ENCODE data around the gene OR2A1.
"Not testable (repeated sequence)": the region's sequence is repeated elsewhere in the genome, so short reads cannot be mapped to it uniquely, and the experiment has no call there.

OR2A1 gene, protein sequence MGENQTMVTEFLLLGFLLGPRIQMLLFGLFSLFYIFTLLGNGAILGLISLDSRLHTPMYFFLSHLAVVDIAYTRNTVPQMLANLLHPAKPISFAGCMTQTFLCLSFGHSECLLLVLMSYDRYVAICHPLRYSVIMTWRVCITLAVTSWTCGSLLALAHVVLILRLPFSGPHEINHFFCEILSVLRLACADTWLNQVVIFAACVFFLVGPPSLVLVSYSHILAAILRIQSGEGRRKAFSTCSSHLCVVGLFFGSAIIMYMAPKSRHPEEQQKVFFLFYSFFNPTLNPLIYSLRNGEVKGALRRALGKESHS

DNA sequence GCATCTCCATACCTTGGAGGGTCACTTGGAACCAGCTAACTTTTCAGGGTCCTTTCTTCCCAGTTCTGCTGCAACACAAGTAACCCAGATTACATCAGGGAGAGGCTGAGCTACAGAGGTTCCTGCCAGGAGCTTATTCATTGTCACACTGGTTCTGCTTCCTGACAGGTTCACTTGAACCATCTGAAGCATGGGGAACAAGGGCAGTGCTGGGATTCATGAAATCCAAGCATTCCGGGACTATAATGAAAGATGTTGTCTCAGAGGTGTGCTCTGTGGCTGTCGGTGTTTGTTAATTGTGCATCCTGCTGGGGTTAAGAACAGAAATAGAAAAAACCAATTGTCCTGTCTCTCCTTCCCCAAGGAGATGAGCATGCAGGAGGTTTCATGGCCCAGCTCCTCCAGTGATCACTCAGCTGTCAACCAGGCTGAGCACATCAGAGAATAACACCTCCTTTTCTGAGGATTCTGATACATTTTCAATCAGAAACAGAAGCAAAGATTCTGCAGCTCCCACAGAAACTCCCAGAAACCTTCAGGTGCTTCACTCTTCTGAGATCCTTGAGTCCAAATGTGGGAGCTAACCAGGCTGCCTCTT, at the start of gene OR2A1:
Gene OR2A1 (plus strand): TSS at position 548 of the 598 bp plus-strand sequence. CDS start 5,706 bp downstream, outside the sequence.
- not testable (repeated sequence) for H3K9ac ChIP-seq (ENCODE audit: low read length); H3K27ac ChIP-seq (ENCODE audit: low read depth, low read length); H3K36me3 ChIP-seq (ENCODE audit: control insufficient read depth, insufficient read depth, low read length); H3K27me3 ChIP-seq (ENCODE audit: control insufficient read depth, insufficient read depth, low read length); H3K4me3 ChIP-seq (ENCODE audit: low read length); H3K4me1 ChIP-seq (ENCODE audit: control insufficient read depth, insufficient read depth, low read length)

DNA sequence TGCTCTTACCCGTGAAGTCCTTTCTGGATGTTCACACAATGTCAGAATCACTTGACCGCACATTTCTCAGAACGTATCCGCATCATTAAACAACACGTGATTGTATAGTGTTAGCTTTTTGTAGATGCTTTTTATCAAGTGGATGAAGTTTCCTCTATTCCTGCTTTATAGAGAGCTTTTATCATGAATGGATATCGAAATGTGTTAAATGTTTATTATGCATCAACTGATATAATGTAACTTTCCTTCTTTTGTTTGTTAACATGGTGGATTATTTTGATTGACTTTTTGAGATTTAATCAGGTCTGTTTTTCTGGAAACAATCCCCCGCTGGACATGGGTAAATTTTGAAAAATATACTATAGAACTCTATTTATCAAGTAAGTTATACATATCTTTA, 47.5 kb upstream of the OR2A1 start, which contains the start of gene OR2A7:
Gene OR2A7 (minus strand): TSS at position 101 of the 400 bp plus-strand sequence. CDS start 5,164 bp downstream, outside the sequence.
- H3K4me3 ChIP-seq (ENCODE audit: low read length); H3K36me3 ChIP-seq (ENCODE audit: control insufficient read depth, insufficient read depth, low read length); H3K27me3 ChIP-seq (ENCODE audit: control insufficient read depth, insufficient read depth, low read length); H3K27ac ChIP-seq (ENCODE audit: low read depth, low read length); H3K9ac ChIP-seq (ENCODE audit: low read length); H3K4me1 ChIP-seq (ENCODE audit: control insufficient read depth, insufficient read depth, low read length): not testable (repeated sequence)

DNA sequence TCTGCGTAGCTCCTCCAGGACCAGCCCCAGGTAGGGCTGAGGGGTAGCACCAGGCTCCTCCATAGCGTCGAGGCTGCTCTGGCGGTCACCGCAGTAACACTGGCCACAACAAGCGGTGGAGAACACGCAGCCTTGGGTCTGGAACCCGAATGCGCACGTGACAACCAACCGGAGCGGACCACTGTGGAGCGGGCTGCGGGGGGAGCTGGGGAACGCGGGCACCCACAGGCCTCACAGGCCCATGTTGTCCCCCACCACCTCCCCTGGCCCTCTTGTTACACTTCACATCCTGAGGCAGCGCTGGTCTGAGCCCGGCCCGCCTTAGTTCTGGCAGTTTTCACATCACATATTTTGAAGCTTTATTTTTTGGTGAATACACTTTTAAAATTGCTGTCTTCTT, 43.0 kb upstream of the OR2A1 start, which contains the start of gene CTAGE8:
Gene CTAGE8 (minus strand): TSS at position 101 of the 400 bp plus-strand sequence. CDS start 38 bp downstream, at position 63.
- not testable (repeated sequence) for H3K27me3 ChIP-seq (ENCODE audit: control insufficient read depth, insufficient read depth, low read length); H3K4me3 ChIP-seq (ENCODE audit: low read length); H3K9ac ChIP-seq (ENCODE audit: low read length); H3K27ac ChIP-seq (ENCODE audit: low read depth, low read length); H3K4me1 ChIP-seq (ENCODE audit: control insufficient read depth, insufficient read depth, low read length); H3K36me3 ChIP-seq (ENCODE audit: control insufficient read depth, insufficient read depth, low read length)

DNA sequence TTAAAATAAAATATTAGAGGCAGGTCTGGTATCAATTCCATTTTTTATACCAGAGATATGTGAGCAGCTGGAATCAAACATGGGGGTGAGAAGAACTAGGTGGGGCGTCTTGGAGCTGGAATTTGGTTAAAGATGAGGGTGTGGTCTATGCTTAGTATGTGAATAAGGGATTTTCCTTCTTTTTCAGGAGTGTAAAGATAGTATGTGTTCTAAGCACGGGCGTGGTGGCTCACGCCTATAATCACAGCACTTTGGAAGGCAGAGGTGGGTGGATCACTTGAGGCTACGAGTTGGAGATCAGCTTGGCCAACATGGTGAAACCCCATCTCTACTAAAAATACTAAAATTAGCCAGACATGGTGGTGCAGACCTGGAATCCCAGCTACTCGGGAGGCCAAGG, 36.9 kb upstream of the OR2A1 start:
- H3K36me3 ChIP-seq (ENCODE audit: control insufficient read depth, insufficient read depth, low read length); H3K4me3 ChIP-seq (ENCODE audit: low read length); H3K27me3 ChIP-seq (ENCODE audit: control insufficient read depth, insufficient read depth, low read length); H3K4me1 ChIP-seq (ENCODE audit: control insufficient read depth, insufficient read depth, low read length); H3K9ac ChIP-seq (ENCODE audit: low read length); H3K27ac ChIP-seq (ENCODE audit: low read depth, low read length): not testable (repeated sequence)

DNA sequence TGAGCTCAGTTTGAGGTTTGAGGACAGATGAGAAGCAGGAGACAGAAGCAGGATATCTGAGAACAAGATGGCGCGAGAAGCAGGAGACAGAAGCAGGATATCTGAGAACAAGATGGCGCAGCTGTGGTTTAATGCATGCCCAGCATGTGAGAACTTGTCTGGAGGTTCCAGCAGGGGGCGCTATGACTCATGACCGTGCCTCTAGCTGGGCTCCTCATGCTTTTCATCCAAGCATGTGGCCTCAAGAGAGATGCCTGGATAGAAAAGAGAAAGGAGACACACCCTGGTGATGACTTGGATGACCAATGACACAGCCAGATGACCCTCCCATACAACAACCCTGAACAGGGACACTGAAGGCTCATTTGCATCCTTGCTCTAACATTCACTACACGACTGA, 32.2 kb upstream of the OR2A1 start:
- not testable (repeated sequence) for H3K4me3 ChIP-seq (ENCODE audit: low read length); H3K4me1 ChIP-seq (ENCODE audit: control insufficient read depth, insufficient read depth, low read length); H3K27me3 ChIP-seq (ENCODE audit: control insufficient read depth, insufficient read depth, low read length); H3K36me3 ChIP-seq (ENCODE audit: control insufficient read depth, insufficient read depth, low read length); H3K27ac ChIP-seq (ENCODE audit: low read depth, low read length); H3K9ac ChIP-seq (ENCODE audit: low read length)

DNA sequence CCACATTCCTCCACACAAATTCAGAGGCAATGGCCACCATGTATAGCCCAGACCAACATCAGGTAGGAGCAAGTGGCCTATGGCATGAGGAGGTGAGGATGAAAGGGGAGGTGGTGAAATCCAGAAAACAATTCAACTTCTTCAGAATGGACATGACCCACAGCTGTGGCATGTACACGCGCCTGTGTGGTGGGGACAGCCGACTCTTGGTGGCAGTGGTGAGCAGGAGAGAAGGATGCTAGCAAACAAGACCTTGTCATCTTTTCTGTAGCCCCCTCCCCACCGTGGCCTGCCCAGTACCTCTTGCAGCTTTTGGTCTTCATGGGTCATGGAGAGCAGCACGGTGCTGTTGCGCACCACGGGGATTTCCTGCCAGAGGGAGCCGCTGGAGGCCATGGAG, 30.2 kb upstream of the OR2A1 start:
- H3K27ac ChIP-seq (ENCODE audit: low read depth, low read length); H3K27me3 ChIP-seq (ENCODE audit: control insufficient read depth, insufficient read depth, low read length); H3K4me1 ChIP-seq (ENCODE audit: control insufficient read depth, insufficient read depth, low read length); H3K4me3 ChIP-seq (ENCODE audit: low read length); H3K9ac ChIP-seq (ENCODE audit: low read length); H3K36me3 ChIP-seq (ENCODE audit: control insufficient read depth, insufficient read depth, low read length): not testable (repeated sequence)

DNA sequence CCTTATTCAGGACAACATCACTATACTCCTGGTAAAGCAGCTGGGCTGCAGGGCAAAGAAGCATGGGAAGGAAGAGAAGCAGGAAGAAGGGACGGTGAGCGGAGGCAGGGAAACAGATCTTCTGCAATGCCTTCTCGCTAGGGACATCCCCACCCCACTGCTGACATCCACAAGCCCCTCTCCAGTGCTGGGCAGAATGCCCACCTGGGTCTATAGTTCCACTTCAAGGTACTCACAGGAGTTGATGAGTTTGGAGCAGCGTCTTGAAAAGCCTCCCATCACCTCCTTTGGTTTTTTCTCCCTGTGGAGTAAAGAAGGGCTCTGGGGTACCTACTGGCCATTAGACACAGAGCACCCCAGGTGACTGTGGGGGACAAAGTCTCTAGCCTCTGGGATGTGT, 29.7 kb upstream of the OR2A1 start:
- not testable (repeated sequence) for H3K4me1 ChIP-seq (ENCODE audit: control insufficient read depth, insufficient read depth, low read length); H3K27me3 ChIP-seq (ENCODE audit: control insufficient read depth, insufficient read depth, low read length); H3K9ac ChIP-seq (ENCODE audit: low read length); H3K27ac ChIP-seq (ENCODE audit: low read depth, low read length); H3K36me3 ChIP-seq (ENCODE audit: control insufficient read depth, insufficient read depth, low read length); H3K4me3 ChIP-seq (ENCODE audit: low read length)

DNA sequence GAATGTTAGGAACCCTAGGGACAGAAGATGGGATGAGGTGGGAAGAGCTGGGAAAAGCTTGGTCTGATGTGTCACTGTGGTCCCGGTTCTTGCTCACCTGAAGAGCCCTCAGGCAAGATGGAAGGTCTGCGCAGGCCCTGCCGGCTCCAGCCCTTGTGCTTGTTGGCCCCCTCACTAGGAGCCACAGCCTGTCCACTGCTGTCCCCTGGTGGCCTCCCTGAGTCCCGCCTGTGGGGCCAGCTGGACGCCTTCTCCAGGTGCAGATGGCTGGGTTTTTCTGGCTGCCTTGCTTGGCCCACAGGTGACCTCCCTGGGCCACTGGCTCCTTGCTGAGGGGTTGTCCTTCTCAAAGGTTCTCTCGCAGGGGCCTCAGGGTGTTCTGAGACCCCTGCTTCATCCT, 28.5 kb upstream of the OR2A1 start:
- H3K36me3 ChIP-seq (ENCODE audit: control insufficient read depth, insufficient read depth, low read length); H3K4me1 ChIP-seq (ENCODE audit: control insufficient read depth, insufficient read depth, low read length); H3K27me3 ChIP-seq (ENCODE audit: control insufficient read depth, insufficient read depth, low read length); H3K27ac ChIP-seq (ENCODE audit: low read depth, low read length); H3K9ac ChIP-seq (ENCODE audit: low read length); H3K4me3 ChIP-seq (ENCODE audit: low read length): not testable (repeated sequence)

DNA sequence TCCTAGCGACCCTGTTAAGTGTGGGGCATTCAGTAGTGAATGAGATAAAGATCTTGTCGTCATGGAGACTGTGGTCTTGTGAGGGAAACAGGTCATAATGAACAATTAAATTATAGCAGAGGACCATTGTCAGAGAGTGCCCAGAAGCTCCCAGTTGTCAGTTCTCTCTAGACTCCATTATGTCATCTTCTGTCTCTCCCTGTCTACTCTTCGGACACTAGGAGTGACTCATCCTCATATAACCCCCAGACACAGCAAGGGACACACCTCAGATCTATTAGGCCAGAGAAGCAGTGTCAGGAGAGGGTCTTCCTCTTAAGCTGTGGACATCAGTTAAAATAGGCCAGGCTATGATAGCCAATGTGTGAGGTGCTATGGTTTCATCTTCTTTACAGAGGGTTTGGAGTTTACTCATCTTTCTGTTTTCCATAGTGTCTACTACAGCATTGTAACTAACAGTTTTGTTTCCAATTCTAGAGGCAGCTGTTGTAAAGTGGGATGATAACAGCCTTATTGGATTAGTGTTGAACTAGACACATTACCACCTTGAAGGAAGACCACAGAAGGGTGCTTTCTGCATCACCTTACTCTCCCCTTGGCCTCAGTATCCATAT, 24.9 kb upstream of the OR2A1 start:
- H3K4me3 ChIP-seq (ENCODE audit: low read length); H3K27ac ChIP-seq (ENCODE audit: low read depth, low read length); H3K36me3 ChIP-seq (ENCODE audit: control insufficient read depth, insufficient read depth, low read length); H3K4me1 ChIP-seq (ENCODE audit: control insufficient read depth, insufficient read depth, low read length); H3K9ac ChIP-seq (ENCODE audit: low read length); H3K27me3 ChIP-seq (ENCODE audit: control insufficient read depth, insufficient read depth, low read length): not testable (repeated sequence)

DNA sequence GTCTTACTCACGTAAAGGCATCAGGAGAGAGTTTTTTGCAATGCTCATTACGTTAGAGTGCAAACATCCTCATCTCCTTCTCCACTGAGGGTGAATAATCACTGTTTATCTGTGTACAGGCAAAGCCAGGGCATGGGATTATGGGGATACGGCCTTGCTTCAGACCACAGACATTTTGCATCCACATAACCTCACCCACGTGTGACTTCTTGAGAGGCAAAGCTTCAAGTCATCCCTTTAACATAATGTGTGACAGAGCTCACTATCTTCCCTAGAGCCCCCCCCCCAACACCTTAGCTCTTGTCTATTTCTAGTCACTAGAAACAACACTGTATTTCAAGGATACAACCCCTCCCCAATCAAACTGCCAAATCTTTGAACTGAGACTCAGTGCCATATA, 20.6 kb upstream of the OR2A1 start:
- H3K4me3 ChIP-seq (ENCODE audit: low read length); H3K27ac ChIP-seq (ENCODE audit: low read depth, low read length); H3K36me3 ChIP-seq (ENCODE audit: control insufficient read depth, insufficient read depth, low read length); H3K27me3 ChIP-seq (ENCODE audit: control insufficient read depth, insufficient read depth, low read length); H3K4me1 ChIP-seq (ENCODE audit: control insufficient read depth, insufficient read depth, low read length); H3K9ac ChIP-seq (ENCODE audit: low read length): not testable (repeated sequence)

DNA sequence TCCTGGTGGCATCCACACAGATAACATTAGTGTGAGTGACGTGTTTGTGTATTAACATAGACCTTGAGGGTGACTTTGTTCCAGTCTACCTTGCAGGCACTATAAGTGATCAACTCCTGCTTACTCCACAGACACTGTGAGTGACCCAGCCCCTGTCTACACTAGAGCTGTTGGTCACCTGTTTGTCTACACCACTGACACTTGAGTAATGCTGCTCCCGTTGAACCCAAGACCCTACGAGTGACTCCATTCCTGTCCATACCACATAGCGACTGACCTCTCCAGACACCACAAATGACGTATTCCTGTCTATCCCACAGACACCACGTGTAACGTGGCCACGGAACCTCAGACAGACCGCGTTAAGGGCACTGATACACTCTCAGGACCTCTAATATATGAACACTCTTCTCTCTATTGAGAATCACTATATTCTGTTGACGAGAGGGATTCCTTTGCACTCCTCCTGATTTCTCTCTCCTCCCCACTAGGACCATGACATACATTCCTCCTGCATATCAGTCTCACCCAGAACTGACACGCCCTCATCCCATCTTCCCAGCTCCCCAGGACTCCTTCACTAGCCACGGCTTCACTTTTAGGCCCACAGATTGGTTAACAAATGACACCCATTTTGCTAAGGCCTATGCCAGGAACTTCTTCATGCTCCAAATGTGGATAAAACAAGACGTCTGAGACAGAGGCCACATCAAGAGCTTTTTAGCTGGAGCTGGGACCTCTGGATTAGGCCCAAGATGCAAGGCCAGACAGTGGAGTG, 19.6 kb upstream of the OR2A1 start:
- H3K36me3 ChIP-seq (ENCODE audit: control insufficient read depth, insufficient read depth, low read length); H3K4me3 ChIP-seq (ENCODE audit: low read length); H3K27me3 ChIP-seq (ENCODE audit: control insufficient read depth, insufficient read depth, low read length); H3K9ac ChIP-seq (ENCODE audit: low read length); H3K27ac ChIP-seq (ENCODE audit: low read depth, low read length); H3K4me1 ChIP-seq (ENCODE audit: control insufficient read depth, insufficient read depth, low read length): not testable (repeated sequence)

DNA sequence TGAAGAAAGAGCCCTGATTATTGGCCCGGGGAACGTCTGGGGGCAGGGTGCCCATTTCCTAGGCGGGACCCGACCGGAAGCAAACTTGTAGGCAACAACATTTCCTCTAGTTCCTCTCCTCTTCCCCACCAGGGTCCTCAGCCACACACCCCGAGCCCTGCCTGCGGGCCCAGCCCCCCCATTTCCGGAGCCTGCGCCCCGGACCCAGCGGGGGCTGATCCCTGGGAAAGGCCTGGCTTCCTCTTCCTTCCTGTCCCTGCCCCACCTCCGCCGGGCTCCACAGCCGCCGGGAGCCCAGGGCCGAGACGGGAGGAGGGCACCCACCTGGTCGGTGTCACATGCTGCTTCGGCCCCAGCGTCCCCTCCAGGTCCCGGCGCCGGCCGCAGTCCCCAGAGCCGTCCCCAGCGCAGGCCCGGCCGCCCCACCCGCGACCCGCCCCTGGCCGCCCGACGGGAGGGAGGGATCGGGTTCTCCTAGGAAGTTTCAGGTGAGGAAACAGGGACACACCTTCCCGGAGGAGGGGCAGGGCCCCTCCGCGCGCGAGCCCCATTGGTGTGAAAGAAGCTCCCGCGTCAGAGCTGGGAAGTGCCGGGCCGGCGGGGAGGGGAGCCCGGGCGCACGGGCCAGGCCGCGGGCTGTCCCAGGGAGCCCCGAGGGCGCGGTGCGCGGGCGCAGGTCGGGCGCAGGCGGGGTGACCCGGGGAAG, 18.3 kb upstream of the OR2A1 start:
- not testable (repeated sequence) for H3K4me3 ChIP-seq (ENCODE audit: low read length)

More for the DNA sequence above, 18.3 kb upstream of the OR2A1 start:
- H3K9ac ChIP-seq (ENCODE audit: low read length); H3K36me3 ChIP-seq (ENCODE audit: control insufficient read depth, insufficient read depth, low read length); H3K27me3 ChIP-seq (ENCODE audit: control insufficient read depth, insufficient read depth, low read length); H3K4me1 ChIP-seq (ENCODE audit: control insufficient read depth, insufficient read depth, low read length); H3K27ac ChIP-seq (ENCODE audit: low read depth, low read length): not testable (repeated sequence)

Measured in rectal smooth muscle tissue (tissue), 1 donor.